ENCODE measurements around the gene CADM2. TPM values are rescaled to one million over a fixed set of nuclear protein-coding genes. Genes with fewer than 3 reads are reported as not detected.

The CADM2 gene
- total RNA-seq, 1 donor: 2.2 TPM

GRCh38 chr3:85007195-85008094 lies 48.7 kb downstream of the CADM2 start:
- no peak for DNase-seq (ENCODE audit: low read depth)
- TF ChIP-seq, protein P1, sequence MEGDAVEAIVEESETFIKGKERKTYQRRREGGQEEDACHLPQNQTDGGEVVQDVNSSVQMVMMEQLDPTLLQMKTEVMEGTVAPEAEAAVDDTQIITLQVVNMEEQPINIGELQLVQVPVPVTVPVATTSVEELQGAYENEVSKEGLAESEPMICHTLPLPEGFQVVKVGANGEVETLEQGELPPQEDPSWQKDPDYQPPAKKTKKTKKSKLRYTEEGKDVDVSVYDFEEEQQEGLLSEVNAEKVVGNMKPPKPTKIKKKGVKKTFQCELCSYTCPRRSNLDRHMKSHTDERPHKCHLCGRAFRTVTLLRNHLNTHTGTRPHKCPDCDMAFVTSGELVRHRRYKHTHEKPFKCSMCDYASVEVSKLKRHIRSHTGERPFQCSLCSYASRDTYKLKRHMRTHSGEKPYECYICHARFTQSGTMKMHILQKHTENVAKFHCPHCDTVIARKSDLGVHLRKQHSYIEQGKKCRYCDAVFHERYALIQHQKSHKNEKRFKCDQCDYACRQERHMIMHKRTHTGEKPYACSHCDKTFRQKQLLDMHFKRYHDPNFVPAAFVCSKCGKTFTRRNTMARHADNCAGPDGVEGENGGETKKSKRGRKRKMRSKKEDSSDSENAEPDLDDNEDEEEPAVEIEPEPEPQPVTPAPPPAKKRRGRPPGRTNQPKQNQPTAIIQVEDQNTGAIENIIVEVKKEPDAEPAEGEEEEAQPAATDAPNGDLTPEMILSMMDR (IDR thresholded peaks at IDR 0.05; ENCODE audit: insufficient read depth, low read length): no peak
- no peak overlapping the region for H3K4me3 ChIP-seq (ENCODE audit: low read depth, low read length)

GRCh38 chr3:85020828-85021227 lies 62.0 kb downstream of the CADM2 start:
- H3K4me3 ChIP-seq (ENCODE audit: low read depth, low read length): no peak overlapping the region
- DNase-seq (ENCODE audit: low read depth): no peak
- TF ChIP-seq, protein P1 (IDR thresholded peaks at IDR 0.05; ENCODE audit: insufficient read depth, low read length): no peak

GRCh38 chr3:85030052-85030451 lies 71.3 kb downstream of the CADM2 start:
- TF ChIP-seq, protein P1 (IDR thresholded peaks at IDR 0.05; ENCODE audit: insufficient read depth, low read length): no peak
- H3K4me3 ChIP-seq (ENCODE audit: low read depth, low read length): no peak overlapping the region
- no peak for DNase-seq (ENCODE audit: low read depth)

DNA sequence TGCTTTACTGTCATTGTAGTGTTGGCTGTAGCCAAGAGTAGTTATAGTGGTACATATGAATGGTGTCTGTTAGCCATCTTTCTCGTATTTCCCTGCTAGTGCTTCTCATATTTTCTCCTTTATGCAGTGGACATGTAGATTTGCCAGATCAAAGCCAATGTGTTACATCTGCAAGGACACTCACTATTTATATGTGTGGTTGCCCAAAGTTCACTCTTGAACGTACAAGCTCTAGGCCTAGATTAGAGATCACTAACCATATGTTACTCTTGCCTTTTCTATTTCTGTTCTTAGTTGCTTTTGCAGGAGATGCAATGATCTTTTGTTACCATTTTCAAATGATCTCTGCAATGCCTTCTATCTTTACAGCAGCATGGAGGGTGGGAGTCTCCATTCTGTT lies 78.4 kb downstream of the CADM2 start:
- TF ChIP-seq, protein P1 (IDR thresholded peaks at IDR 0.05; ENCODE audit: insufficient read depth, low read length): no peak
- H3K4me3 ChIP-seq (ENCODE audit: low read depth, low read length): no peak overlapping the region
- no peak for DNase-seq (ENCODE audit: low read depth)

DNA sequence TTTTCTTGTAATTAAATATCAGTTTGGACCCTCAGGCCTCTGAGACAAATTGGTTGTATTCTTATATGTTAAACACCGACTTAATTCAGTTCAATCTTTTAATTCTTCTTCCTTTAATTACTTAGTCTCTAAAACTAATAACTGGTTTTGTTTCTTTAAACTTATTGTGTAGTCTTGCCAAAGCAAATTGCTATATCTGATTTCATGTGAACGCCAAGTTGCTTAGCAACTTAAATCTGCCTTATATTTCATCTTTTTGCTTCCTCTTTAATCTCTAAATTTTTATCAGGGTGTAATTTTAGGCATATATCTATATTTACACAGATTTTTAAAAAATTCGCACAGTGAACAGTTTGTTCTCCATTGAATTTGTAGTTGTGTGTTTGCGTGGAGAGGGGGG lies 82.2 kb downstream of the CADM2 start:
- no peak overlapping the region for H3K4me3 ChIP-seq (ENCODE audit: low read depth, low read length)
- no peak for DNase-seq (ENCODE audit: low read depth)
- TF ChIP-seq, protein P1 (IDR thresholded peaks at IDR 0.05; ENCODE audit: insufficient read depth, low read length): no peak

GRCh38 chr3:85041562-85042055 lies 82.8 kb downstream of the CADM2 start:
- H3K4me3 ChIP-seq (ENCODE audit: low read depth, low read length): no peak overlapping the region
- DNase-seq (ENCODE audit: low read depth): no peak
- TF ChIP-seq, protein P1 (IDR thresholded peaks at IDR 0.05; ENCODE audit: insufficient read depth, low read length): no peak
